Muscle of arm (tissue), 12 donors: ENCODE measurements around the gene TRERF1. TPM values are rescaled to one million over a fixed set of nuclear protein-coding genes. Genes with fewer than 3 reads are reported as not detected.

ENCODE experiments used
- DNase-seq: peaks from one replicate; pipeline ENCODE4 v3.0.0-alpha.2; 2013
- polyA plus RNA-seq, 12 donors: library from polyadenylated mRNA; unstranded; fragments of 120-200 nt; gene quantifications; one replicate each; pipeline ENCODE4 v1.2.1, GENCODE V29; 2013; ENCODE audit not compliant: insufficient read length in 12 of 12

Gene TRERF1
- polyA plus RNA-seq, 12 donors, result 7.0 to 20.6 (median 9.2) TPM; not detected in 1

GRCh38 chr6:42400061-42400760, 51.5 kb downstream of the TRERF1 start:
- no peak for DNase-seq

GRCh38 chr6:42396720-42397119, 55.0 kb downstream of the TRERF1 start:
- DNase-seq, result no peak

- no peak for DNase-seq
These were observed 56.7 kb downstream of the TRERF1 start for GRCh38 chr6:42394881-42395620.

GRCh38 chr6:42394151-42394550, 57.6 kb downstream of the TRERF1 start:
- no peak for DNase-seq

GRCh38 chr6:42393339-42393738, 58.4 kb downstream of the TRERF1 start:
- no peak for DNase-seq

- no peak for DNase-seq
These were observed 58.9 kb downstream of the TRERF1 start for GRCh38 chr6:42392833-42393232.

- DNase-seq, result no peak
These were observed 60.3 kb downstream of the TRERF1 start for GRCh38 chr6:42391441-42391840.

- no peak for DNase-seq
These were observed 61.3 kb downstream of the TRERF1 start for GRCh38 chr6:42390228-42390934.

- DNase-seq, result no peak
These were observed 62.0 kb downstream of the TRERF1 start for GRCh38 chr6:42389736-42390135.

GRCh38 chr6:42388046-42388445, 63.7 kb downstream of the TRERF1 start:
- no peak for DNase-seq

GRCh38 chr6:42387336-42387735, 64.4 kb downstream of the TRERF1 start:
- no peak for DNase-seq

GRCh38 chr6:42385339-42385738, 66.4 kb downstream of the TRERF1 start:
- DNase-seq, result no peak

GRCh38 chr6:42383421-42384205, 68.1 kb downstream of the TRERF1 start:
- DNase-seq, result no peak

GRCh38 chr6:42381850-42382249, 69.9 kb downstream of the TRERF1 start:
- DNase-seq, result no peak

GRCh38 chr6:42380228-42380979, 71.3 kb downstream of the TRERF1 start:
- DNase-seq, result no peak

- no peak for DNase-seq
These were observed 73.2 kb downstream of the TRERF1 start for GRCh38 chr6:42378536-42378935.

- DNase-seq, result no peak
These were observed 73.6 kb downstream of the TRERF1 start for GRCh38 chr6:42378125-42378524.

GRCh38 chr6:42375007-42375635, 76.6 kb downstream of the TRERF1 start:
- DNase-seq, result no peak

GRCh38 chr6:42374018-42374669, 77.6 kb downstream of the TRERF1 start:
- no peak for DNase-seq

- DNase-seq, result no peak
These were observed 79.0 kb downstream of the TRERF1 start for GRCh38 chr6:42372699-42373098.
